Peyer's patch (tissue), 4 donors: Measurements from ENCODE around the gene CLEC16A.

Experiments used
- CTCF ChIP-seq, 6 experiments: fragments of 450-650 bp in 4 of 6; fragments of 200-600 bp in 2 of 6; sonication (generic) in 1 of 6; IDR thresholded peaks; one replicate each; pipeline ENCODE4 v1.5.1; 2017 to 2019; ENCODE audit warnings: antibody characterized with exemption in 6 of 6, mild to moderate bottlenecking in 3 of 6, moderate library complexity in 1 of 6
- POLR2A ChIP-seq, 2 donors: fragments of 450-650 bp; IDR thresholded peaks; one replicate each; pipeline ENCODE4 v1.5.1; 2017; ENCODE audit warnings: antibody characterized with exemption in 2 of 2, mild to moderate bottlenecking in 2 of 2, moderate library complexity in 2 of 2

- TF ChIP-seq CTCF (IDR thresholded peaks at IDR 0.05) (no peak), POLR2A (IDR thresholded peaks at IDR 0.05) (no peak)
Observed at GRCh38 chr16:10976634-10977033, 32.3 kb downstream of the CLEC16A start.
